IPS-18a (cell line): ENCODE measurements around the gene SEBOX.

Source experiments
- H3K27ac ChIP-seq: one replicate; pipeline ENCODE4 v1.5.1; 2013; ENCODE audit warnings: low read length
- H3K27me3 ChIP-seq: one replicate; pipeline ENCODE4 v1.6.1; 2013; ENCODE audit warnings: mild to moderate bottlenecking, low read length; ENCODE audit not compliant: control insufficient read depth, insufficient read depth
- H3K36me3 ChIP-seq: one replicate; pipeline ENCODE4 v1.6.1; 2013; ENCODE audit warnings: low read depth, low read length; ENCODE audit not compliant: control insufficient read depth
- H3K4me1 ChIP-seq: one replicate; pipeline ENCODE4 v1.6.1; 2013; ENCODE audit warnings: low read depth, low read length; ENCODE audit not compliant: control insufficient read depth
- H3K4me3 ChIP-seq: one replicate; pipeline ENCODE4 v1.5.1; 2013; ENCODE audit warnings: low read length
- H3K9ac ChIP-seq: one replicate; pipeline ENCODE4 v1.6.1; 2013; ENCODE audit warnings: mild to moderate bottlenecking, low read length, moderate library complexity
- H3K9me3 ChIP-seq: one replicate; pipeline ENCODE4 v1.6.1; 2013; ENCODE audit warnings: low read depth, low read length; ENCODE audit not compliant: control insufficient read depth

SEBOX gene

GRCh38 chr17:28324267-28324745 lies 40.7 kb downstream of the SEBOX start:
- no peaks in the 10 kb centered on the region for H3K27me3 ChIP-seq
- no peak overlapping the region for H3K4me3 ChIP-seq
- no peak overlapping the region for H3K9ac ChIP-seq
- peaks cover 8% of the 10 kb centered on the region for H3K4me1 ChIP-seq
- H3K27ac ChIP-seq, result no peak overlapping the region
- peaks cover 46% of the 10 kb centered on the region for H3K36me3 ChIP-seq
- H3K9me3 ChIP-seq, result no peaks in the 10 kb centered on the region

GRCh38 chr17:28320215-28321061 lies 44.6 kb downstream of the SEBOX start:
- no peak overlapping the region for H3K27ac ChIP-seq
- peaks cover 7% of the 10 kb centered on the region for H3K36me3 ChIP-seq
- H3K9me3 ChIP-seq, result no peaks in the 10 kb centered on the region
- peaks cover 14% of the 10 kb centered on the region for H3K4me1 ChIP-seq
- no peaks in the 10 kb centered on the region for H3K27me3 ChIP-seq
- H3K4me3 ChIP-seq, result peak overlapping the region; percentile 84
- peak overlapping the region; percentile 94 for H3K9ac ChIP-seq

- peaks cover 14% of the 10 kb centered on the region for H3K4me1 ChIP-seq
- H3K4me3 ChIP-seq, result peak overlapping the region; percentile 84
- no peaks in the 10 kb centered on the region for H3K27me3 ChIP-seq
- no peaks in the 10 kb centered on the region for H3K9me3 ChIP-seq
- H3K27ac ChIP-seq, result peak overlapping the region; percentile 70
- peak overlapping the region; percentile 94 for H3K9ac ChIP-seq
- peaks cover 6% of the 10 kb centered on the region for H3K36me3 ChIP-seq
These were observed 45.4 kb downstream of the SEBOX start for GRCh38 chr17:28319598-28319935.

GRCh38 chr17:28318759-28319597 lies 46.0 kb downstream of the SEBOX start, which contains the start of gene TMEM97:
TMEM97 (plus strand) TSS chr17:28319200; CDS start chr17:28319240, 40 bp downstream.
- Histone ChIP-seq H3K4me3 (peak within 1 kb of the TSS; percentile 84), H3K27me3 (no peaks in the 10 kb centered on the region), H3K9me3 (no peaks in the 10 kb centered on the region), H3K27ac (peak within 1 kb of the TSS; percentile 70), H3K9ac (peak within 1 kb of the TSS; percentile 94), H3K36me3 (peaks cover 6% of the 10 kb centered on the region), H3K4me1 (peaks cover 14% of the 10 kb centered on the region)

- H3K27ac ChIP-seq, result no peak overlapping the region
- peak overlapping the region; percentile 84 for H3K4me3 ChIP-seq
- no peaks in the 10 kb centered on the region for H3K9me3 ChIP-seq
- peak overlapping the region; percentile 94 for H3K9ac ChIP-seq
- H3K36me3 ChIP-seq, result peaks cover 6% of the 10 kb centered on the region
- H3K27me3 ChIP-seq, result no peaks in the 10 kb centered on the region
- H3K4me1 ChIP-seq, result peaks cover 14% of the 10 kb centered on the region
These were observed 46.8 kb downstream of the SEBOX start for GRCh38 chr17:28317966-28318758.

GRCh38 chr17:28317099-28317965 lies 47.7 kb downstream of the SEBOX start:
- Histone ChIP-seq H3K4me3 (peak overlapping the region; percentile 84), H3K36me3 (no peaks in the 10 kb centered on the region), H3K27ac (no peak overlapping the region), H3K9ac (peak overlapping the region; percentile 94), H3K9me3 (no peaks in the 10 kb centered on the region), H3K27me3 (no peaks in the 10 kb centered on the region), H3K4me1 (peaks cover 11% of the 10 kb centered on the region)

- no peak overlapping the region for H3K27ac ChIP-seq
- H3K4me1 ChIP-seq, result peaks cover 11% of the 10 kb centered on the region
- H3K36me3 ChIP-seq, result no peaks in the 10 kb centered on the region
- H3K4me3 ChIP-seq, result no peak overlapping the region
- H3K9ac ChIP-seq, result no peak overlapping the region
- no peaks in the 10 kb centered on the region for H3K27me3 ChIP-seq
- H3K9me3 ChIP-seq, result no peaks in the 10 kb centered on the region
These were observed 48.9 kb downstream of the SEBOX start for GRCh38 chr17:28315846-28316705.

GRCh38 chr17:28313841-28314240 lies 51.2 kb downstream of the SEBOX start:
- Histone ChIP-seq H3K27me3 (no peaks in the 10 kb centered on the region), H3K27ac (no peak overlapping the region), H3K9ac (no peak overlapping the region), H3K9me3 (no peaks in the 10 kb centered on the region), H3K4me1 (peaks cover 6% of the 10 kb centered on the region), H3K4me3 (no peak overlapping the region), H3K36me3 (no peaks in the 10 kb centered on the region)
